ENCODE data around the gene DUS2.
A peak's percentile ranks its signal among the peaks of the same experiment; 100 is the strongest.
"Not testable (repeated sequence)": the region's sequence is repeated elsewhere in the genome, so short reads cannot be mapped to it uniquely, and the experiment has no call there.

Gene DUS2

GRCh38 chr16:67998779-67999688, 24.1 kb upstream of the DUS2 start, which contains the start of gene DPEP2:
DPEP2 (minus strand) TSS chr16:67999484; CDS start chr16:67993212, 6,272 bp downstream.
- DNase-seq (ENCODE audit: low spot score): peak; percentile 71

GRCh38 chr16:67999985-68000384, 23.1 kb upstream of the DUS2 start:
- no peak for DNase-seq (ENCODE audit: low spot score)

DNA sequence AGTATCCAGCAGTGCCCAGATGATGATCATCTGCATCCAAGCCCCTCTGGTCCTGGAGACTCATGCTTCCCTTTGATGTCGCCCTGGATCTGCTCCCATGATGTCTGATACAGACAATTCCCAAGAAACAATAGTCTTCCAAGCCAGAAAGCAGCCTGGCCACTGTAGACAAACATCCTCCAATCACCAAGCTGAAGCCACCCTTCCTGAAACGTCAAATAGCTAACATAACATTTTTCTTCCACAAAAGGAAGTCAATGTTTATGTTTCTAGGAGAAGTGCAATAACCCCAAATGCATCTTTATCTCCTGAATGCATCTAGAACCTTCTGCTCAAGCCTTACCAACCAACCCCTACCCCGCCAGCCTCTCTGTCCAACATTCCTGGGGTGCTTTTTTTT, 22.6 kb upstream of the DUS2 start:
- peak; percentile 9 for DNase-seq (ENCODE audit: low spot score)

DNA sequence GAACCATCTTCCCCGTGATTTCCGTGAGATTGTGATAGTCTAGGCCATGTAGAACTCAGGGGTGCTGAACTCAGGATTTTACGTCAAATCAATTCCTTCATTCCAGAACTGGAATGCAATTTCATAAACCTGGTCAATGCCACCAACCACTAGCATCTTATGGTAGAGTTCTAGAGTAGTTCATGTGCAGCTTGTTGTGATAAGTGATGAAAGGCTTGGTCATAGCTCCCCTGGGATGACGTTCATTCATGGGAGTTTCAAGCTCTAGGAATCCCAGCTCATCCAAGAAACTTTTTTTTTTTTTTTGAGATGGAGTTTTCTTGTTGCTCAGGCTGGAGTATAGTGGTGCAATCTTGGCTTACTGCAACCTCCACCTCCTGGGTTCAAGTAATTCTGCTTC, 20.1 kb upstream of the DUS2 start:
- no peak for DNase-seq (ENCODE audit: low spot score)

DNA sequence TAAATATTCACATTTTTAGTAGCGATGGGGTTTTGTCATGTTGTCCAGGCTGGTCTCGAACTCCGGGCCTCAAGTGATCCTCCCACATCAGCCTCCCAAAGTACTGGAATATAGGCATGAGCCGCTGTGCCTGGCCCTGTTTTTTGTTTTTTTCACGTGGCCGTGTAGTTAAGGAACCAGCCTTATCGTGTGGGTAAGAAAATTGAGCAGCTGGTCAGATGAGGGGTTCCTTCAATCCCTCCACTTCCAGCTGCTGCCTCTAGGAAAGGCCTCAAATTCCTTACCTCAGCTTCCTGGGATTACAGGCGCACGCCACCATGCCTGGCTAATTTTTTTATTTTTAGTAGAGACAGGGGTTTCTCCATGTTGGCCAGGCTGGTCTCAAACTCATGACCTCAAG, 17.9 kb upstream of the DUS2 start:
- no peak for DNase-seq (ENCODE audit: low spot score)

DNA sequence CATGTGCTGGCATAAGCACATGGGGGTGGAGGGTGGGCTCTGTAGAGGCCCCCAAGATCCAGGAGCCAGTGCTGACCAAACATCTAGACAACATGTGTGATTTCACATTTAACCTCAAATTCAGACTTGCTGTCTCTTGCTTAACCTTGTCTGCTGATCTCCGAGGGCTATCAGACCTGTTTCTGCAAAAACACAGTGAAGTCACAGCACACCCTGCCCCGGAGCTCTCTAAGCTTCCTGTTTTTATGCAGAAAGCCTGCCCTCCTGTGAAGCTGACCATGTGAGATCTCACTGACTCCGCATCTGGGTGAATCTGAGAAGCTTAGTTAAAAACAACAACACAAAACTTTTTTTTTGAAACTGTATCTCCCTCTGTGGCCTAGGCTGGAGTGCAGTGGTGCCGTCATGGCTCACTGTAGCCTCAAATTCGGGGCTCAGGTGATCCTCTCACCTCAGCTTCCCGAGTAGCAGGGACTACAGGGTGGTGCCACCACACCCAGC, 17.2 kb upstream of the DUS2 start:
- DNase-seq (ENCODE audit: low spot score): peak; percentile 78

DNA sequence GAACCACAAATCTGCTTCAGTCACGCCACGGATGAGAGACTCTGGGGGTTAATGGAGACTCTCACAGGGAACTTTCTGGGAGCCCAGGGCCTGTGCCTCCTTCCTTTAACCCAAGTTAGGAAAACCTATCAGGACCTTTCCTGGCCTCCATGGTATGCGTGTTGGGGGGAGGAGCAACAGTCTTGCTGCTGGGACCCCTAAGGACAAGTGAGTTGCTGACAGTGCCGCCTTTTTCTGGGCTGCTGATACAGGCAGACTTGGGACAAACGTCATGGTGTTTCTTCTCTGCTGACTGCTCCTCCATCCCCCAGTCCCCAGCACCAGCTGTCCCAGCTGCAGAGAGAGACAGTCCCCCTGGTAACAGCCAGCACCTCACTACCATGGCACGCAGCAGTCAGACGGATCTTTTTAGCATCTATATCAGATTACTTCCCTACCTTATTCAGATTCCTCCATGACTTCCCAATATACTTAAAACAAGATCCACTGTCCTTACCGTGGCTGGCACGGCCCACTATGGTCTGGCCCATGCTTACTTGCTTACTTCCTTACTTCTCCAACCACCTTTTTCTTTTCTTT, 13.8 kb upstream of the DUS2 start:
- no peak for DNase-seq (ENCODE audit: low spot score)

- not testable (repeated sequence) for DNase-seq (ENCODE audit: low spot score)
Observed at GRCh38 chr16:68009872-68010271, 13.2 kb upstream of the DUS2 start.

DNA sequence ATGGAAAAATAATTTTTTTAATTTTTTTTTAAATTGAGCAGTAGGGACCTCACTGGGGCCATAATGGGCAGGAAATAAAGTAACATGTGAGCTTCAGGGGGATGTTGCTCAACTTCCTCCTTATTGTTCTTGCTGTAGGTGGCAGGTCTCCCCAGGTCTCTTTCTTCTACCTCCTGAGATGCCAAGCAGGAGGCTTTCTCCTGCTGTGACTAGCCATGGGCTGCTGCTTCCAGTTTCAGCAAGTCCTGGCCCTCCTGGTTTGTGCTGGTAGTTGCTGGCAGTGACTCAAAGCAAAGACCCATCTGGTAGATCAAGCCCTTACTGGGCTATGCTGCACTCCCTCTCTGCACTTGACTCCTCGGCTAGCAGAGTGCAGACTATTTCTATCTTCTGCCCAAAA, 9.6 kb upstream of the DUS2 start:
- no peak for DNase-seq (ENCODE audit: low spot score)

DNA sequence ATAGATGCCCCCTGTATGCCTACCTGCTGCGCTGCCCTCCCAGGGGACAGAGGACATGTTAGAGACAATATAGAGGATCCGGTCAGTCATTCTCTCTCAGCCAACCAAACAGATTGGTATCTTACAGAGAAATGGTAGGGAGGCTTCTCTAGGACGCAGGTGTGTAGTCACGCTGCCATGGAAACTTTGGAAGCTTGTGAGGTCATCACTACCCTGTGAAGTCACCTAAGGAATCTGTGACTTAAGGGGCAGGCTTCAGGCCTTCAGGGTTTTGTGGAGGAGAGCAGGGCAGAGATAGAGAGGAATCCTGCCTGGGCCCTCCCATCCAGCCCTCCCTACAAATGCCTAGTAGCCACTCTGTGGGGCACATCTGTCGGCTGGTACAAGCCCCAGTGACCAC, 7.4 kb upstream of the DUS2 start, which contains the start of gene DPEP2NB:
Gene DPEP2NB (minus strand): TSS at position 231 of the 400 bp plus-strand sequence. CDS start 141 bp downstream, at position 90.
- no peak for DNase-seq (ENCODE audit: low spot score)

- DNase-seq (ENCODE audit: low spot score): no peak
Observed at GRCh38 chr16:68019167-68019680, 3.9 kb upstream of the DUS2 start.

- DNase-seq (ENCODE audit: low spot score): no peak
Observed at GRCh38 chr16:68021490-68021889, 1.6 kb upstream of the DUS2 start.

GRCh38 chr16:68022278-68022727, 781 bp upstream of the DUS2 start:
- DNase-seq (ENCODE audit: low spot score): no peak

GRCh38 chr16:68028996-68029395, 5.9 kb downstream of the DUS2 start:
- no peak for DNase-seq (ENCODE audit: low spot score)

- DNase-seq (ENCODE audit: low spot score): not testable (repeated sequence)
Observed at GRCh38 chr16:68030108-68030507, 7.0 kb downstream of the DUS2 start.

DNA sequence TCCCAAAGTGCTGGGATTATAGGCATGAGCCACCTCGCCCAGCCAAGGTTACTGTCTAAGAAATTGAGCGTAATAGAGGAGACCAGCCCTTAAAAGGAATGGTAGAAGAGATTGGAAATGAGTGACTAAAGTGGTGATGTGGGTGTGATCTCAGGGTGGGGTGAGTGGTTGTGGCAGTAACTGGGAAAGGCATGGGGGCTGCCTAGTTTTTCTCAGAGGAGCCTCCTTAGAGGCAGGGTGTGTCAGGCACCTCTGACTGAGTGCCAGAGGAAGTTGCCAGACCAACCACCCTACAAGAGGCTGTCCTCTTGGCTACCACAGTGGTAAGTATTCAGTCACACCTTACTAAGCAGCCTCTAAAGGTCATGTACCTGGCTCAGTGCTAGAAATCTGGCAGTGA, 8.9 kb downstream of the DUS2 start:
- DNase-seq (ENCODE audit: low spot score): no peak

DNA sequence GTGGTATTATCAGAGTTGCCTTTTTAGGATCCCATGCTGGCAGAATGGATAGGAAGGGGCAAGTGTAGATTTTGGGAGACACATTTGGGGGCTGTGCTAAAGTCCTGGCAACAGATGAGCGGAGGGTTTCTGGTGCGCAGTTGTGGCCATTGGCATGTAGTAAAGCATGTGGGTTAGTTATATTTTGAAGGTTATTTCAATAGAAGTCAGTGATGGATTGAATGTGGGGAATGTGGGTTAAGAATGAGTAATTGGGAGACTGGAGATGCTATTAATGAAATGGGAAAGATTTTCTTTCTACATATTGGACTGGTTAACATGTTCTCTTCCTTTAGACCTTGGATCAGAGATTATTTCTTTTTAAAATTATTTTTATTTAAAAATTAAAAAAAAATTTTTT, 10.0 kb downstream of the DUS2 start:
- no peak for DNase-seq (ENCODE audit: low spot score)

DNA sequence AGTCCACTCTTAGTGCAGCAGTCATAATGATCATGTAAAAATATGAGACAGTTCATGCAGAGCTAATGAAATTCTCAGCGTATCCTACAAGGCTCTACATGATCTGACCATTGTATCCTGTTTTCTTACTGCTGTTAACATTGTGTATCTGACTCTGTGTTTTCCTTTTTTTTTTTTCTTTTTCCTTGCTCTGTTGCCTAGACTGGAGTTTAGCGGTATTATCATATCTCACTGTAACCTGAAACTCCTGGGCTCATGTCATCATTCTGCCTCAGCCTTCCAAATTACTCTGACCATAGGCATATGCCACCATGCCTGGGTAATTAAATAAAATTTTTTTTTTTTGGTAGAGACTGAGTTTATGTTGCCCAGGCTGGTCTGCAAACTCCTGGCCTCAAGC, 12.1 kb downstream of the DUS2 start:
- DNase-seq (ENCODE audit: low spot score): no peak

GRCh38 chr16:68037841-68038597, 14.9 kb downstream of the DUS2 start:
- DNase-seq (ENCODE audit: low spot score): no peak

DNA sequence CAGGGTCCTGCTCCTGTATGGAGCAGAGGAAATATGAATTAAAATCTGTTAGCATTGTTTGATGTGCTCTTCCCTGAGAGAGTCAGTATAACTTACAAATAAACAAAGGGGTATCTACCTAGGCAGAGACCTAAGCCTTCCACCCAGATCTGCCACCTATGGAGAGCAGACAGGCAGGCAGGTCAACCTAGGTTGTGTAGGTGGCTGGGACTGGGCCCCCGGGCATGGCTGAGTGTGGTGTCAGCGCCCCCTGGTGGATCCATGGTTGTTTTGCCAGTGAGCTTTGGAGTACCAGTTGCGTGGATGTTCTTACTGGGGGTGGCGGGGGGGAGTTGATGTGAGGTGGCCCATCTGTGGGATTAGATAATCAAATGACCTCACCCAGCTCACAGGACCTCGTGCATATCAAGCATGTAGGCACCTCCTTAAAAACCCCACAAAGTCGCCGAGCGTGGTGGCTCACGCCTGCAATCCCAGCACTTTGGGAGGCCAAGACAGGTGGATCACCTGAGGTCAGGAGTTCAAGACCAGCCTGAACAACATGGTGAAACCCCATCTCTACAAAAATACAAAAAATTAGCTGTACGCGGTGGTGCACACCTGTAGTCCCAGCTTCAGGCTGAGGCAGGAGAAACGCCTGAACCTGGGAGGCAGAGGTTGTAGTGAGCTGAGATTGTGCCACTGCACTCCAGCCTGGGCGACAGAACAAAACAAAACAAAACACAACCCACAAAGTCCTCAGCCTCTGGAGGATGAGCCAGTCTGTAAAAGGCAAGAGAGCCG, 17.6 kb downstream of the DUS2 start:
- peak; percentile 61 for DNase-seq (ENCODE audit: low spot score)

GRCh38 chr16:68041783-68042182, 18.7 kb downstream of the DUS2 start:
- no peak for DNase-seq (ENCODE audit: low spot score)

Measured in pons (tissue), 1 donor.